ENCODE results near the gene STAC.

The STAC gene

GRCh38 chr3:36380221-36381031 is at the start of gene STAC:
Gene STAC (plus strand): TSS chr3:36380504. CDS start chr3:36380644, 140 bp downstream.
- Histone ChIP-seq H3K4me3 (ENCODE audit: low read depth, low read length) (peak within 1 kb of the TSS; percentile 92), H3K9ac (ENCODE audit: low read length) (peak within 1 kb of the TSS; percentile 93), H3K27me3 (ENCODE audit: control insufficient read depth, insufficient read depth, low read length) (peaks cover 33% of the 10 kb centered on the region), H3K36me3 (ENCODE audit: control insufficient read depth, insufficient read depth, low read length) (no peaks in the 10 kb centered on the region), H3K9me3 (ENCODE audit: control insufficient read depth, insufficient read depth, low read depth, low read length) (no peaks in the 10 kb centered on the region), H3K4me1 (ENCODE audit: control insufficient read depth, insufficient read depth, low read length) (peaks cover 10% of the 10 kb centered on the region; the same call in 1 of the 2 replicates), H3K27ac (ENCODE audit: low read depth, low read length) (no peak within 1 kb of the TSS; the same call in 1 of the 2 replicates)

GRCh38 chr3:36332139-36332538 is 48.2 kb upstream of the STAC start:
- H3K4me3 ChIP-seq (ENCODE audit: low read depth, low read length) = no peak overlapping the region
- H3K36me3 ChIP-seq (ENCODE audit: control insufficient read depth, insufficient read depth, low read length) = no peaks in the 10 kb centered on the region
- no peaks in the 10 kb centered on the region for H3K4me1 ChIP-seq (ENCODE audit: control insufficient read depth, insufficient read depth, low read length)
- H3K9ac ChIP-seq (ENCODE audit: low read length) = no peak overlapping the region
- no peaks in the 10 kb centered on the region for H3K27me3 ChIP-seq (ENCODE audit: control insufficient read depth, insufficient read depth, low read length)
- H3K9me3 ChIP-seq (ENCODE audit: control insufficient read depth, insufficient read depth, low read depth, low read length) = no peaks in the 10 kb centered on the region
- no peak overlapping the region for H3K27ac ChIP-seq (ENCODE audit: low read depth, low read length)

- H3K4me3 ChIP-seq (ENCODE audit: low read depth, low read length) = no peak overlapping the region
- no peaks in the 10 kb centered on the region for H3K36me3 ChIP-seq (ENCODE audit: control insufficient read depth, insufficient read depth, low read length)
- H3K27ac ChIP-seq (ENCODE audit: low read depth, low read length) = peak overlapping the region; percentile 69; the same call in 1 of the 2 replicates
- peak overlapping the region; percentile 8 for H3K9ac ChIP-seq (ENCODE audit: low read length)
- H3K4me1 ChIP-seq (ENCODE audit: control insufficient read depth, insufficient read depth, low read length) = peaks cover 30% of the 10 kb centered on the region
- peaks cover 5% of the 10 kb centered on the region; the same call in 1 of the 2 replicates for H3K9me3 ChIP-seq (ENCODE audit: control insufficient read depth, insufficient read depth, low read depth, low read length)
- no peaks in the 10 kb centered on the region for H3K27me3 ChIP-seq (ENCODE audit: control insufficient read depth, insufficient read depth, low read length)
These were observed 18.1 kb upstream of the STAC start for GRCh38 chr3:36362216-36362615.

- peaks cover 5% of the 10 kb centered on the region; the same call in 1 of the 2 replicates for H3K9me3 ChIP-seq (ENCODE audit: control insufficient read depth, insufficient read depth, low read depth, low read length)
- peaks cover 30% of the 10 kb centered on the region for H3K4me1 ChIP-seq (ENCODE audit: control insufficient read depth, insufficient read depth, low read length)
- H3K27me3 ChIP-seq (ENCODE audit: control insufficient read depth, insufficient read depth, low read length) = no peaks in the 10 kb centered on the region
- H3K27ac ChIP-seq (ENCODE audit: low read depth, low read length) = peak overlapping the region; percentile 69; the same call in 1 of the 2 replicates
- H3K36me3 ChIP-seq (ENCODE audit: control insufficient read depth, insufficient read depth, low read length) = no peaks in the 10 kb centered on the region
- H3K4me3 ChIP-seq (ENCODE audit: low read depth, low read length) = no peak overlapping the region
- H3K9ac ChIP-seq (ENCODE audit: low read length) = no peak overlapping the region
These were observed 17.3 kb upstream of the STAC start for GRCh38 chr3:36362973-36363372.

- H3K27me3 ChIP-seq (ENCODE audit: control insufficient read depth, insufficient read depth, low read length) = no peaks in the 10 kb centered on the region
- no peak overlapping the region for H3K4me3 ChIP-seq (ENCODE audit: low read depth, low read length)
- no peaks in the 10 kb centered on the region for H3K36me3 ChIP-seq (ENCODE audit: control insufficient read depth, insufficient read depth, low read length)
- peaks cover 30% of the 10 kb centered on the region for H3K4me1 ChIP-seq (ENCODE audit: control insufficient read depth, insufficient read depth, low read length)
- no peaks in the 10 kb centered on the region for H3K9me3 ChIP-seq (ENCODE audit: control insufficient read depth, insufficient read depth, low read depth, low read length)
- H3K9ac ChIP-seq (ENCODE audit: low read length) = no peak overlapping the region
- H3K27ac ChIP-seq (ENCODE audit: low read depth, low read length) = no peak overlapping the region
These were observed 16.0 kb upstream of the STAC start for GRCh38 chr3:36364260-36364659.

- Histone ChIP-seq H3K4me3 (ENCODE audit: low read depth, low read length) (no peak overlapping the region), H3K36me3 (ENCODE audit: control insufficient read depth, insufficient read depth, low read length) (no peaks in the 10 kb centered on the region), H3K4me1 (ENCODE audit: control insufficient read depth, insufficient read depth, low read length) (peaks cover 30% of the 10 kb centered on the region), H3K9me3 (ENCODE audit: control insufficient read depth, insufficient read depth, low read depth, low read length) (no peaks in the 10 kb centered on the region), H3K27me3 (ENCODE audit: control insufficient read depth, insufficient read depth, low read length) (no peaks in the 10 kb centered on the region), H3K9ac (ENCODE audit: low read length) (no peak overlapping the region), H3K27ac (ENCODE audit: low read depth, low read length) (no peak overlapping the region)
These were observed 14.5 kb upstream of the STAC start for GRCh38 chr3:36365829-36366228.

GRCh38 chr3:36366308-36366707 is 14.0 kb upstream of the STAC start:
- no peaks in the 10 kb centered on the region for H3K27me3 ChIP-seq (ENCODE audit: control insufficient read depth, insufficient read depth, low read length)
- H3K36me3 ChIP-seq (ENCODE audit: control insufficient read depth, insufficient read depth, low read length) = no peaks in the 10 kb centered on the region
- no peak overlapping the region for H3K27ac ChIP-seq (ENCODE audit: low read depth, low read length)
- H3K4me1 ChIP-seq (ENCODE audit: control insufficient read depth, insufficient read depth, low read length) = peaks cover 30% of the 10 kb centered on the region
- no peaks in the 10 kb centered on the region for H3K9me3 ChIP-seq (ENCODE audit: control insufficient read depth, insufficient read depth, low read depth, low read length)
- no peak overlapping the region for H3K4me3 ChIP-seq (ENCODE audit: low read depth, low read length)
- H3K9ac ChIP-seq (ENCODE audit: low read length) = no peak overlapping the region

- Histone ChIP-seq H3K36me3 (ENCODE audit: control insufficient read depth, insufficient read depth, low read length) (no peaks in the 10 kb centered on the region), H3K27me3 (ENCODE audit: control insufficient read depth, insufficient read depth, low read length) (no peaks in the 10 kb centered on the region), H3K4me3 (ENCODE audit: low read depth, low read length) (no peak overlapping the region), H3K4me1 (ENCODE audit: control insufficient read depth, insufficient read depth, low read length) (peaks cover 15% of the 10 kb centered on the region), H3K9ac (ENCODE audit: low read length) (no peak overlapping the region), H3K9me3 (ENCODE audit: control insufficient read depth, insufficient read depth, low read depth, low read length) (no peaks in the 10 kb centered on the region), H3K27ac (ENCODE audit: low read depth, low read length) (no peak overlapping the region)
These were observed 12.3 kb upstream of the STAC start for GRCh38 chr3:36367912-36368573.

- H3K27ac ChIP-seq (ENCODE audit: low read depth, low read length) = no peak overlapping the region
- no peaks in the 10 kb centered on the region for H3K4me1 ChIP-seq (ENCODE audit: control insufficient read depth, insufficient read depth, low read length)
- H3K9me3 ChIP-seq (ENCODE audit: control insufficient read depth, insufficient read depth, low read depth, low read length) = no peaks in the 10 kb centered on the region
- H3K27me3 ChIP-seq (ENCODE audit: control insufficient read depth, insufficient read depth, low read length) = no peaks in the 10 kb centered on the region
- H3K4me3 ChIP-seq (ENCODE audit: low read depth, low read length) = no peak overlapping the region
- no peaks in the 10 kb centered on the region for H3K36me3 ChIP-seq (ENCODE audit: control insufficient read depth, insufficient read depth, low read length)
- no peak overlapping the region for H3K9ac ChIP-seq (ENCODE audit: low read length)
These were observed 7.8 kb upstream of the STAC start for GRCh38 chr3:36372534-36372935.

GRCh38 chr3:36373084-36373483 is 7.2 kb upstream of the STAC start:
- Histone ChIP-seq H3K27me3 (ENCODE audit: control insufficient read depth, insufficient read depth, low read length) (no peaks in the 10 kb centered on the region), H3K4me3 (ENCODE audit: low read depth, low read length) (no peak overlapping the region), H3K36me3 (ENCODE audit: control insufficient read depth, insufficient read depth, low read length) (no peaks in the 10 kb centered on the region), H3K27ac (ENCODE audit: low read depth, low read length) (no peak overlapping the region), H3K4me1 (ENCODE audit: control insufficient read depth, insufficient read depth, low read length) (no peaks in the 10 kb centered on the region), H3K9me3 (ENCODE audit: control insufficient read depth, insufficient read depth, low read depth, low read length) (no peaks in the 10 kb centered on the region), H3K9ac (ENCODE audit: low read length) (no peak overlapping the region)

- Histone ChIP-seq H3K4me1 (ENCODE audit: control insufficient read depth, insufficient read depth, low read length) (no peaks in the 10 kb centered on the region), H3K9me3 (ENCODE audit: control insufficient read depth, insufficient read depth, low read depth, low read length) (no peaks in the 10 kb centered on the region), H3K4me3 (ENCODE audit: low read depth, low read length) (no peak overlapping the region), H3K27ac (ENCODE audit: low read depth, low read length) (no peak overlapping the region), H3K36me3 (ENCODE audit: control insufficient read depth, insufficient read depth, low read length) (no peaks in the 10 kb centered on the region), H3K9ac (ENCODE audit: low read length) (no peak overlapping the region), H3K27me3 (ENCODE audit: control insufficient read depth, insufficient read depth, low read length) (0 out of 2 replicates have a peak, but pooled peaks cover under 1% of the 10 kb centered on the region)
These were observed 6.6 kb upstream of the STAC start for GRCh38 chr3:36373666-36374065.
